H9 (cell line): ENCODE results near the gene THSD1. TPM values are rescaled to one million over a fixed set of nuclear protein-coding genes. Genes with fewer than 3 reads are reported as not detected.

Experiments
- DNase-seq: peaks from one replicate; pipeline ENCODE4 v3.0.0-alpha.2; 2017
- H2AFZ ChIP-seq: one replicate; pipeline ENCODE4 v1.6.1; 2013; ENCODE audit warnings: mild to moderate bottlenecking, low read length, control low read depth, moderate library complexity
- H2AK5ac ChIP-seq: 2 replicates; pipeline ENCODE4 v1.6.1; 2013; ENCODE audit warnings: low read length, control low read depth, mixed read lengths; ENCODE audit not compliant: insufficient read length
- H2BK120ac ChIP-seq: one replicate; pipeline ENCODE4 v1.6.1; 2013; ENCODE audit warnings: low read depth, mild to moderate bottlenecking, low read length, control low read depth, inconsistent platforms; ENCODE audit not compliant: poor library complexity, severe bottlenecking
- H2BK12ac ChIP-seq: 2 replicates; pipeline ENCODE4 v1.6.1; 2013; ENCODE audit warnings: low read length, control low read depth, mixed read lengths, low read depth; ENCODE audit not compliant: insufficient read length
- H2BK15ac ChIP-seq: 2 replicates; pipeline ENCODE4 v1.6.1; 2013; ENCODE audit warnings: low read depth, low read length, control low read depth
- H2BK20ac ChIP-seq: one replicate; pipeline ENCODE4 v1.6.1; 2013; ENCODE audit warnings: low read depth, mild to moderate bottlenecking, low read length, control low read depth, inconsistent platforms; ENCODE audit not compliant: poor library complexity, severe bottlenecking
- H2BK5ac ChIP-seq: 2 replicates; pipeline ENCODE4 v1.6.1; 2013; ENCODE audit warnings: low read length, control low read depth, mixed read lengths; ENCODE audit not compliant: insufficient read length
- H3K14ac ChIP-seq: 2 replicates; pipeline ENCODE4 v1.6.1; 2013; ENCODE audit warnings: low read length, control low read depth; ENCODE audit not compliant: insufficient read depth
- H3K18ac ChIP-seq: 2 replicates; pipeline ENCODE4 v1.6.1; 2013; ENCODE audit warnings: low read depth, mild to moderate bottlenecking, mixed read lengths, low read length, control low read depth; ENCODE audit not compliant: insufficient read length
- H3K23ac ChIP-seq: 2 replicates; pipeline ENCODE4 v1.6.1; 2013; ENCODE audit warnings: low read length, control low read depth, mixed read lengths, low read depth; ENCODE audit not compliant: insufficient read length
- H3K23me2 ChIP-seq: 2 replicates; pipeline ENCODE4 v1.6.1; 2013; ENCODE audit warnings: low read depth, mild to moderate bottlenecking, mixed read lengths, low read length, control low read depth; ENCODE audit not compliant: insufficient read length, poor library complexity, severe bottlenecking
- H3K27ac ChIP-seq: 2 replicates; pipeline ENCODE4 v1.5.1; 2013; ENCODE audit warnings: low read length, control low read depth, mixed read lengths, low read depth; ENCODE audit not compliant: insufficient read length
- H3K27me3 ChIP-seq: 2 replicates; pipeline ENCODE4 v1.6.1; 2013; ENCODE audit warnings: low read length, control low read depth, inconsistent platforms; ENCODE audit not compliant: insufficient read depth
- H3K4ac ChIP-seq: 2 replicates; pipeline ENCODE4 v1.6.1; 2013; ENCODE audit warnings: low read depth, mild to moderate bottlenecking, control low read depth, inconsistent platforms, low read length, moderate library complexity
- H3K4me1 ChIP-seq: 2 replicates; pipeline ENCODE4 v1.6.1; 2013; ENCODE audit warnings: low read length, control low read depth, inconsistent platforms; ENCODE audit not compliant: insufficient read depth
- H3K4me2 ChIP-seq: 2 replicates; pipeline ENCODE4 v1.6.1; 2013; ENCODE audit warnings: low read length, control low read depth, mixed read lengths; ENCODE audit not compliant: insufficient read length, insufficient read depth
- H3K56ac ChIP-seq: 2 replicates; pipeline ENCODE4 v1.6.1; 2013; ENCODE audit warnings: low read depth, mild to moderate bottlenecking, mixed read lengths, low read length, control low read depth; ENCODE audit not compliant: insufficient read length
- H3K79me1 ChIP-seq: 2 replicates; pipeline ENCODE4 v1.6.1; 2013; ENCODE audit warnings: low read depth, mild to moderate bottlenecking, moderate library complexity, low read length, control low read depth, inconsistent platforms; ENCODE audit not compliant: insufficient read depth, poor library complexity, severe bottlenecking
- H3K79me2 ChIP-seq: 2 replicates; pipeline ENCODE4 v1.6.1; 2013; ENCODE audit warnings: low read length, control low read depth, inconsistent platforms; ENCODE audit not compliant: insufficient read depth
- H3K9ac ChIP-seq: 2 replicates; pipeline ENCODE4 v1.6.1; 2013; ENCODE audit warnings: low read length, control low read depth, mixed read lengths; ENCODE audit not compliant: insufficient read length; ENCODE audit errors: extremely low read depth
- H3K9me3 ChIP-seq: one replicate; pipeline ENCODE4 v1.6.1; 2013; ENCODE audit warnings: low read depth, low read length, inconsistent platforms; ENCODE audit not compliant: control insufficient read depth
- H3T11ph ChIP-seq: one replicate; pipeline ENCODE4 v1.6.1; 2013; ENCODE audit warnings: mild to moderate bottlenecking, low read length, control low read depth, inconsistent platforms
- H4K20me1 ChIP-seq: one replicate; pipeline ENCODE4 v1.6.1; 2013; ENCODE audit not compliant: control insufficient read depth, insufficient read length, insufficient read depth
- H4K5ac ChIP-seq: 2 replicates; pipeline ENCODE4 v1.6.1; 2013; ENCODE audit warnings: low read depth, mild to moderate bottlenecking, mixed read lengths, low read length, control low read depth; ENCODE audit not compliant: insufficient read length
- H4K8ac ChIP-seq: replicated peaks from 2 replicates; pipeline ENCODE4 v1.6.1; 2013; ENCODE audit warnings: low read length, control low read depth, mixed read lengths, low read depth; ENCODE audit not compliant: insufficient read length
- H4K91ac ChIP-seq: 2 replicates; pipeline ENCODE4 v1.6.1; 2013; ENCODE audit warnings: low read depth, mild to moderate bottlenecking, moderate library complexity, mixed read lengths, low read length, control low read depth; ENCODE audit not compliant: insufficient read length
- H3K27ac Mint-ChIP-seq, 3 experiments: 2 replicates in 2 of 3; 3 replicates in 1 of 3; pipeline ENCODE4 v1.8.0; 2020 to 2021; ENCODE audit warnings: mixed read lengths in 3 of 3, mild to moderate bottlenecking in 1 of 3, moderate library complexity in 1 of 3
- H3K27me3 Mint-ChIP-seq: 2 replicates; pipeline ENCODE4 v1.8.0; 2021; ENCODE audit warnings: low read depth, mild to moderate bottlenecking, moderate library complexity, mixed read lengths
- H3K36me3 Mint-ChIP-seq, 3 experiments: 2 replicates in 2 of 3; 3 replicates in 1 of 3; pipeline ENCODE4 v1.8.0; 2020 to 2021; ENCODE audit warnings: low read depth in 3 of 3, mixed read lengths in 3 of 3; ENCODE audit not compliant: insufficient read depth in 1 of 3
- H3K4me1 Mint-ChIP-seq, 2 experiments: 2 replicates each; pipeline ENCODE4 v1.8.0; 2020; ENCODE audit warnings: mixed read lengths in 2 of 2
- H3K4me3 Mint-ChIP-seq, 2 experiments: 2 replicates in 1 of 2; 3 replicates in 1 of 2; pipeline ENCODE4 v1.8.0; 2020 to 2021; ENCODE audit warnings: mild to moderate bottlenecking in 2 of 2, mixed read lengths in 2 of 2, moderate library complexity in 1 of 2
- H3K9me3 Mint-ChIP-seq, 2 experiments: 2 replicates in 1 of 2; 3 replicates in 1 of 2; pipeline ENCODE4 v1.8.0; 2020; ENCODE audit warnings: mild to moderate bottlenecking in 2 of 2, mixed read lengths in 2 of 2, moderate library complexity in 1 of 2
- WGBS: extraction: QIAGEN DNeasy Blood & Tissue Kit; methylation state at CpG from one replicate; pipeline ENCODE4 v1.1.7; 2013; ENCODE audit warnings: missing lambda C conversion rate, low lambda C conversion rate, mixed read lengths; ENCODE audit not compliant: insufficient read length; ENCODE audit errors: extremely low coverage; 5-methylcytosine and 5-hydroxymethylcytosine counted together
- total RNA-seq: library from RNA; stranded (reverse); gene quantifications from 2 replicates; pipeline ENCODE4 v1.2.1, GENCODE V29; 2021
- TF ChIP-seq, protein P1 (sequence below): fragments of 200-600 bp; sonication (generic); conservative IDR thresholded peaks from 3 replicates; pipeline ENCODE4 v1.8.0; 2021; ENCODE audit warnings: antibody characterized with exemption, mild to moderate bottlenecking

THSD1 gene
- total RNA-seq, 1 experiment from 2014 or later = 0.22 TPM

DNA sequence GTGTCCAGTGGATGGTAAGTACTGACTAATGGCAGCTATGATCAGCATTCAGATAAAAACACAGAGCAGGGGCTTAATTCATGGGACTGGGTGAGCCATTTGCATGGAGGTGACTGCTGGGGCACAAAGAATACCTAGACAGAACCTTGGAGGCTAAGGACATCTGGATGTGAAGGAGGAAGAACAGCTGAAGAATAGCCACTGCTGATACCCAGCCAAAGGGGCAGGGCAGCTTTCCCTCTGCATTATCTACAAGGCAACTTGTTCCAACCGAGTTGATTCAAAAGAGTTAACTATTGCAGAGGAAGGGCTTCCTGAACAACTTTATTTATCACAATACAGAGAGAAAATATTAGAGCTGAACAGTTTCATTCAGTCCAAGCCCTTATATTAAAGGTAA, 13.1 kb upstream of the THSD1 start:
- no peak overlapping the region for H3T11ph ChIP-seq
- H3K79me1 ChIP-seq = no peaks in the 10 kb centered on the region
- H3K9ac ChIP-seq = no peak overlapping the region
- TF ChIP-seq, protein P1, sequence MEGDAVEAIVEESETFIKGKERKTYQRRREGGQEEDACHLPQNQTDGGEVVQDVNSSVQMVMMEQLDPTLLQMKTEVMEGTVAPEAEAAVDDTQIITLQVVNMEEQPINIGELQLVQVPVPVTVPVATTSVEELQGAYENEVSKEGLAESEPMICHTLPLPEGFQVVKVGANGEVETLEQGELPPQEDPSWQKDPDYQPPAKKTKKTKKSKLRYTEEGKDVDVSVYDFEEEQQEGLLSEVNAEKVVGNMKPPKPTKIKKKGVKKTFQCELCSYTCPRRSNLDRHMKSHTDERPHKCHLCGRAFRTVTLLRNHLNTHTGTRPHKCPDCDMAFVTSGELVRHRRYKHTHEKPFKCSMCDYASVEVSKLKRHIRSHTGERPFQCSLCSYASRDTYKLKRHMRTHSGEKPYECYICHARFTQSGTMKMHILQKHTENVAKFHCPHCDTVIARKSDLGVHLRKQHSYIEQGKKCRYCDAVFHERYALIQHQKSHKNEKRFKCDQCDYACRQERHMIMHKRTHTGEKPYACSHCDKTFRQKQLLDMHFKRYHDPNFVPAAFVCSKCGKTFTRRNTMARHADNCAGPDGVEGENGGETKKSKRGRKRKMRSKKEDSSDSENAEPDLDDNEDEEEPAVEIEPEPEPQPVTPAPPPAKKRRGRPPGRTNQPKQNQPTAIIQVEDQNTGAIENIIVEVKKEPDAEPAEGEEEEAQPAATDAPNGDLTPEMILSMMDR = no peak
- no peaks in the 10 kb centered on the region for H3K4me1 ChIP-seq
- no peak overlapping the region for H2BK120ac ChIP-seq
- no peak overlapping the region for H3K14ac ChIP-seq
- no peaks in the 10 kb centered on the region for H3K9me3 Mint-ChIP-seq
- no peak overlapping the region for H3K23ac ChIP-seq
- H4K91ac ChIP-seq = no peak overlapping the region
- H3K4me3 Mint-ChIP-seq = no peak overlapping the region
- H4K20me1 ChIP-seq = no peaks in the 10 kb centered on the region
- H3K9me3 ChIP-seq = no peaks in the 10 kb centered on the region
- no peak overlapping the region for H2BK12ac ChIP-seq
- peaks cover 11 to 53% (median 38%) of the 10 kb centered on the region in 3 experiments; a peak in 6 of 7 replicates for H3K36me3 Mint-ChIP-seq
- H3K23me2 ChIP-seq = no peaks in the 10 kb centered on the region
- no peak overlapping the region for H3K4ac ChIP-seq
- H3K4me2 ChIP-seq = no peak overlapping the region
- H2AFZ ChIP-seq = no peak overlapping the region
- H3K18ac ChIP-seq = no peak overlapping the region
- no peak overlapping the region for H2BK15ac ChIP-seq
- H3K79me2 ChIP-seq = no peaks in the 10 kb centered on the region
- no peaks in the 10 kb centered on the region for H3K27me3 ChIP-seq
- no peak overlapping the region for H3K56ac ChIP-seq
- H4K5ac ChIP-seq = no peak overlapping the region
- no peak overlapping the region for H2AK5ac ChIP-seq
- no peaks in the 10 kb centered on the region for H3K27me3 Mint-ChIP-seq
- no peak overlapping the region for H2BK5ac ChIP-seq
- no peak overlapping the region for H3K27ac Mint-ChIP-seq
- no peak overlapping the region for H2BK20ac ChIP-seq
- no peak overlapping the region for H4K8ac ChIP-seq
- H3K4me1 Mint-ChIP-seq = no peaks in the 10 kb centered on the region
- no CpG with 5 or more reads among the region's 1 CpG for WGBS
- no peak for DNase-seq
- no peak overlapping the region for H3K27ac ChIP-seq
